ENCODE data around the gene TIGAR. TPM values are rescaled to one million over a fixed set of nuclear protein-coding genes. Genes with fewer than 3 reads are reported as not detected.

Gene TIGAR
- polyA plus RNA-seq, 3 donors from 2014 or later, result 2.1 to 8.9 (median 4.3) TPM

- no peak for DNase-seq
- H3K4me3 Mint-ChIP-seq, result peak overlapping the region in 1 of 5 donors; percentile 19
- peak overlapping the region in 5 of 6 donors; percentile 49 to 75 (median 53) for H3K27ac Mint-ChIP-seq
- H3K36me3 Mint-ChIP-seq, result peaks cover 10 to 74% (median 22%) of the 10 kb centered on the region in 3 donors
- no peaks in the 10 kb centered on the region for H3K9me3 Mint-ChIP-seq
- H3K4me1 Mint-ChIP-seq, result peaks cover 63 to 85% of the 10 kb centered on the region in 2 donors
- peaks cover 0 to 5% (median 4%) of the 10 kb centered on the region in 3 donors for H3K27me3 Mint-ChIP-seq (ENCODE audit: low read depth in 3 of 3)
Observed at GRCh38 chr12:4286771-4287317, 34.2 kb upstream of the TIGAR start.

GRCh38 chr12:4287325-4288211, 33.4 kb upstream of the TIGAR start:
- no peak for DNase-seq
- Mint-ChIP-seq H3K9me3 (no peaks in the 10 kb centered on the region), H3K4me3 (peak overlapping the region in 1 of 5 donors; percentile 19), H3K36me3 (peaks cover 11 to 70% (median 22%) of the 10 kb centered on the region in 3 donors), H3K27me3 (ENCODE audit: low read depth in 3 of 3) (peaks cover 0 to 5% (median 4%) of the 10 kb centered on the region in 3 donors), H3K4me1 (peaks cover 63 to 87% of the 10 kb centered on the region in 2 donors), H3K27ac (peak overlapping the region; percentile 29 to 80 (median 64))

GRCh38 chr12:4288296-4289131, 32.5 kb upstream of the TIGAR start:
- peaks cover 70 to 91% of the 10 kb centered on the region in 2 donors for H3K4me1 Mint-ChIP-seq
- peak overlapping the region in 2 of 5 donors; percentile 34 to 39 for H3K4me3 Mint-ChIP-seq
- H3K36me3 Mint-ChIP-seq, result peaks cover 11 to 75% (median 19%) of the 10 kb centered on the region in 3 donors

GRCh38 chr12:4289231-4289878, 31.7 kb upstream of the TIGAR start:
- peaks cover 7 to 71% (median 19%) of the 10 kb centered on the region in 3 donors for H3K36me3 Mint-ChIP-seq
- H3K9me3 Mint-ChIP-seq, result no peaks in the 10 kb centered on the region
- peaks cover 74 to 94% of the 10 kb centered on the region in 2 donors for H3K4me1 Mint-ChIP-seq

More at GRCh38 chr12:4288296-4289131, 32.5 kb upstream of the TIGAR start:
- no peak for DNase-seq
- Mint-ChIP-seq H3K9me3 (no peaks in the 10 kb centered on the region), H3K27me3 (ENCODE audit: low read depth in 3 of 3) (peaks cover 0 to 7% (median 4%) of the 10 kb centered on the region in 3 donors), H3K27ac (peak overlapping the region; percentile 55 to 80 (median 68))

GRCh38 chr12:4289998-4290790, 30.8 kb upstream of the TIGAR start:
- Mint-ChIP-seq H3K27me3 (ENCODE audit: low read depth in 3 of 3) (peaks cover 0 to 10% (median 0%) of the 10 kb centered on the region in 3 donors), H3K36me3 (peaks cover 7 to 68% (median 24%) of the 10 kb centered on the region in 3 donors)
- no peak for DNase-seq

More at GRCh38 chr12:4289231-4289878, 31.7 kb upstream of the TIGAR start:
- Mint-ChIP-seq H3K4me3 (no peak overlapping the region), H3K27ac (peak overlapping the region in 3 of 6 donors; percentile 40 to 56 (median 40)), H3K27me3 (ENCODE audit: low read depth in 3 of 3) (peaks cover 0 to 10% (median 4%) of the 10 kb centered on the region in 3 donors)
- DNase-seq, result no peak

GRCh38 chr12:4292341-4293073, 28.5 kb upstream of the TIGAR start:
- Mint-ChIP-seq H3K4me3 (peak overlapping the region in 4 of 5 donors; percentile 11 to 69 (median 20)), H3K4me1 (peaks cover 63 to 94% of the 10 kb centered on the region in 2 donors), H3K27me3 (ENCODE audit: low read depth in 3 of 3) (peaks cover 0 to 10% (median 2%) of the 10 kb centered on the region in 3 donors), H3K9me3 (no peaks in the 10 kb centered on the region), H3K27ac (peak overlapping the region; percentile 91 to 97 (median 92)), H3K36me3 (peaks cover 7 to 60% (median 20%) of the 10 kb centered on the region in 3 donors)
- no peak for DNase-seq

More at GRCh38 chr12:4289998-4290790, 30.8 kb upstream of the TIGAR start:
- no peak overlapping the region for H3K4me3 Mint-ChIP-seq
- no peaks in the 10 kb centered on the region for H3K9me3 Mint-ChIP-seq
- peaks cover 79 to 97% of the 10 kb centered on the region in 2 donors for H3K4me1 Mint-ChIP-seq
- H3K27ac Mint-ChIP-seq, result peak overlapping the region in 3 of 6 donors; percentile 36 to 48 (median 41)

- Mint-ChIP-seq H3K4me3 (peak overlapping the region; percentile 64 to 69 (median 67)), H3K36me3 (peaks cover 12 to 60% (median 17%) of the 10 kb centered on the region in 3 donors), H3K9me3 (no peaks in the 10 kb centered on the region), H3K4me1 (peaks cover 58 to 94% of the 10 kb centered on the region in 2 donors), H3K27me3 (ENCODE audit: low read depth in 3 of 3) (peaks cover 0 to 10% (median 2%) of the 10 kb centered on the region in 3 donors), H3K27ac (peak overlapping the region; percentile 91 to 97 (median 92))
- DNase-seq, result peak in 2 of 3 donors; percentile 41 to 50
Observed at GRCh38 chr12:4293299-4293965, 27.6 kb upstream of the TIGAR start.

- H3K27ac Mint-ChIP-seq, result peak overlapping the region; percentile 91 to 97 (median 92)
- no peak for DNase-seq
- no peaks in the 10 kb centered on the region for H3K9me3 Mint-ChIP-seq
- H3K36me3 Mint-ChIP-seq, result peaks cover 10 to 54% (median 10%) of the 10 kb centered on the region in 3 donors
- peak overlapping the region; percentile 64 to 69 (median 67) for H3K4me3 Mint-ChIP-seq
- H3K4me1 Mint-ChIP-seq, result peaks cover 55 to 92% of the 10 kb centered on the region in 2 donors
- peaks cover 0 to 8% (median 2%) of the 10 kb centered on the region in 3 donors for H3K27me3 Mint-ChIP-seq (ENCODE audit: low read depth in 3 of 3)
Observed at GRCh38 chr12:4293966-4294505, 27.0 kb upstream of the TIGAR start.

- Mint-ChIP-seq H3K36me3 (peaks cover 14 to 49% (median 23%) of the 10 kb centered on the region in 3 donors), H3K27ac (peak overlapping the region in 2 of 6 donors; percentile 29 to 52), H3K4me1 (peaks cover 43 to 71% of the 10 kb centered on the region in 2 donors), H3K27me3 (ENCODE audit: low read depth in 3 of 3) (peaks cover 0 to 7% (median 2%) of the 10 kb centered on the region in 3 donors), H3K4me3 (no peak overlapping the region), H3K9me3 (no peaks in the 10 kb centered on the region)
- no peak for DNase-seq
Observed at GRCh38 chr12:4296751-4297150, 24.3 kb upstream of the TIGAR start.

GRCh38 chr12:4297617-4298016, 23.4 kb upstream of the TIGAR start:
- H3K4me1 Mint-ChIP-seq, result peaks cover 35 to 63% of the 10 kb centered on the region in 2 donors
- peaks cover 0 to 7% (median 2%) of the 10 kb centered on the region in 3 donors for H3K27me3 Mint-ChIP-seq (ENCODE audit: low read depth in 3 of 3)
- peaks cover 15 to 54% (median 27%) of the 10 kb centered on the region in 3 donors for H3K36me3 Mint-ChIP-seq
- no peak overlapping the region for H3K4me3 Mint-ChIP-seq
- peak overlapping the region in 3 of 6 donors; percentile 25 to 70 (median 46) for H3K27ac Mint-ChIP-seq
- H3K9me3 Mint-ChIP-seq, result no peaks in the 10 kb centered on the region
- no peak for DNase-seq

GRCh38 chr12:4300883-4301282, 20.1 kb upstream of the TIGAR start:
- Mint-ChIP-seq H3K4me3 (no peak overlapping the region), H3K36me3 (peaks cover 16 to 57% (median 26%) of the 10 kb centered on the region in 3 donors)

More at GRCh38 chr12:4300883-4301282, 20.1 kb upstream of the TIGAR start:
- H3K27ac Mint-ChIP-seq, result peak overlapping the region in 4 of 6 donors; percentile 16 to 73 (median 48)
- H3K27me3 Mint-ChIP-seq (ENCODE audit: low read depth in 3 of 3), result peaks cover 0 to 6% (median 0%) of the 10 kb centered on the region in 3 donors
- DNase-seq, result no peak
- H3K9me3 Mint-ChIP-seq, result no peaks in the 10 kb centered on the region
- peaks cover 7 to 47% of the 10 kb centered on the region in 2 donors for H3K4me1 Mint-ChIP-seq

Measured in immature natural killer cell (primary cell).